ENCODE measurements around the gene MUSK. TPM values are rescaled to one million over a fixed set of nuclear protein-coding genes. Genes with fewer than 3 reads are reported as not detected.

Gene MUSK
- total RNA-seq, 1 donor from 2014 or later, result not detected

- peaks cover 3% of the 10 kb centered on the region for H3K4me1 Mint-ChIP-seq (ENCODE audit: unreplicated experiment)
- peaks cover 2% of the 10 kb centered on the region for H3K9me3 Mint-ChIP-seq
- peaks cover 6% of the 10 kb centered on the region for H3K27me3 Mint-ChIP-seq
- H3K36me3 Mint-ChIP-seq, result peaks cover 6% of the 10 kb centered on the region
- H3K27ac Mint-ChIP-seq, result no peak overlapping the region
- DNase-seq (ENCODE audit: extremely low spot score, unreplicated experiment), result no peak
- no peak overlapping the region for H3K4me3 Mint-ChIP-seq
- TF ChIP-seq CTCF (conservative IDR thresholded peaks at IDR 0.05), result no peak
Measured at GRCh38 chr9:110842169-110842568, 173.6 kb downstream of the MUSK start.

GRCh38 chr9:110842986-110843385, 174.4 kb downstream of the MUSK start:
- DNase-seq (ENCODE audit: extremely low spot score, unreplicated experiment), result no peak
- Mint-ChIP-seq H3K4me1 (ENCODE audit: unreplicated experiment) (peaks cover 9% of the 10 kb centered on the region), H3K36me3 (peaks cover 6% of the 10 kb centered on the region), H3K27me3 (peaks cover 6% of the 10 kb centered on the region), H3K27ac (no peak overlapping the region), H3K9me3 (no peaks in the 10 kb centered on the region), H3K4me3 (no peak overlapping the region)
- TF ChIP-seq CTCF (conservative IDR thresholded peaks at IDR 0.05), result no peak

- Mint-ChIP-seq H3K36me3 (peaks cover 6% of the 10 kb centered on the region), H3K4me1 (ENCODE audit: unreplicated experiment) (peaks cover 10% of the 10 kb centered on the region), H3K27ac (no peak overlapping the region), H3K9me3 (no peaks in the 10 kb centered on the region), H3K27me3 (peaks cover 6% of the 10 kb centered on the region), H3K4me3 (no peak overlapping the region)
- DNase-seq (ENCODE audit: extremely low spot score, unreplicated experiment), result no peak
- TF ChIP-seq CTCF (conservative IDR thresholded peaks at IDR 0.05), result no peak
Measured at GRCh38 chr9:110844121-110844520, 175.5 kb downstream of the MUSK start.

- Mint-ChIP-seq H3K36me3 (peaks cover 6% of the 10 kb centered on the region), H3K4me1 (ENCODE audit: unreplicated experiment) (peaks cover 10% of the 10 kb centered on the region), H3K9me3 (no peaks in the 10 kb centered on the region), H3K27me3 (peaks cover 6% of the 10 kb centered on the region), H3K27ac (no peak overlapping the region), H3K4me3 (no peak overlapping the region)
- no peak for DNase-seq (ENCODE audit: extremely low spot score, unreplicated experiment)
- TF ChIP-seq CTCF (conservative IDR thresholded peaks at IDR 0.05), result no peak
Measured at GRCh38 chr9:110846215-110846614, 177.6 kb downstream of the MUSK start.

GRCh38 chr9:110847671-110848070, 179.1 kb downstream of the MUSK start:
- H3K27ac Mint-ChIP-seq, result no peak overlapping the region
- peaks cover 10% of the 10 kb centered on the region for H3K4me1 Mint-ChIP-seq (ENCODE audit: unreplicated experiment)
- no peak overlapping the region for H3K4me3 Mint-ChIP-seq
- no peak for DNase-seq (ENCODE audit: extremely low spot score, unreplicated experiment)
- no peak for TF ChIP-seq CTCF (conservative IDR thresholded peaks at IDR 0.05)
- peaks cover 6% of the 10 kb centered on the region for H3K27me3 Mint-ChIP-seq
- H3K36me3 Mint-ChIP-seq, result peaks cover 6% of the 10 kb centered on the region
- H3K9me3 Mint-ChIP-seq, result no peaks in the 10 kb centered on the region

All from type B pancreatic cell (in vitro differentiated cells).